RPMI8226 (cell line): ENCODE measurements around the gene MTMR3.

Source experiments
- DNase-seq: peaks from one replicate; pipeline ENCODE4 v3.0.0-alpha.2; 2015

The MTMR3 gene

DNA sequence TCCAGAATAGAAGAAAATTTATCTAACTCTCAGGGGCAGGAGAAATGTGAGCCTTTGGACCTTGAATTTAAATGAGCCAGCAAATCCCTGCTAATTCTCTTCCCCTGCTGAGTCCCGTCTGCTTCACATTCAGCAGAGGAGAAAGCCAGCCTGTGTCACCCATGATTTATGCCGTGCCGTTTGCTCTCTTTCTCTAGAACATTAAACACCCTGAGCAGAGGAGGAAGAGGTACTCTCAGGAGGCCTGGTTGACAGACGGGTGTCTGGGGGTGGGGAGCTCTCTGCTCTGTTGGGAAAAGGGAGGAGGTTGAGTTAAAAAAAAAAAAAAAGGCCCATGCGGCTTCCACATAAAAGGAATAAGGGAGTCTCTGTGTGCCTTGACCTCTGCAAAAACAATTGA lies 11.3 kb upstream of the MTMR3 start:
- no peak for DNase-seq

DNA sequence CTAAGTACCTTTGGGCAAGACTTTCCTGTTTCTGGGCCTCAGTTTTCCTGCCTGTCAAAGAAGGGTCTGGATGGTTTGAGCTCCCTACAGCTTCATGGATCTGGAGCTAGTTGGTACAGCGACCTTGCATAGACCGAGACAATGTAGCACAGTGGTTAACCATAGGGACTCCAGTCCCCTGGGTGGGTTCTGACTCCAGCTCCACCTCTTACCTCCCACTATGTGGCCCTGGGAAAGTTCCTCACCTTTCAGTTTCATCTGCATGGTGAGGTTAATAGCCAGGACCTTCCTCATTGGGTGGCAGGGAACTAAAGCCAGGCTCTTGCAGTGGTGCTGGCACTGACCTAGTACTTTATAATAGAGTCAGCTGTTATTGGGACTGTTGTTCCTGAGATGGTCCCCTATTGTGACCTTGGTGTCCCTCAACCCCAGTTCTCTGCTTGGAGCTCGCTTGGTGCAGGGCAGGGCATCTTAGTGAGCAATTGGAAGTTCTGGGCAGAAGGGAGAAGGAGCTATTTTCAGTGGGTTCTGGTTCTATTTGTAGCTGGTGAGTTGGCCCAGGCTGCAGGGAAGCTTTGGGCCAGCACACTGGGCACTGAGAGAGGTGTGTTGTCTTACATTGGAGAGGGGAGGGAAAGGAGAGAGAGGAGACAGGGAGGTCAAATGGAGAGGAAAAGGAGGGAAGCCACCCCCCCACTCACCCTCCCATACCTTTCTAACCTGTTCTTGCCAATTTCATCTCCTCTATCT lies 10.7 kb upstream of the MTMR3 start:
- DNase-seq: peak; percentile 16

GRCh38 chr22:29872989-29873388 lies 10.0 kb upstream of the MTMR3 start:
- no peak for DNase-seq

- DNase-seq: no peak
These were observed 9.0 kb upstream of the MTMR3 start for GRCh38 chr22:29873943-29874342.

DNA sequence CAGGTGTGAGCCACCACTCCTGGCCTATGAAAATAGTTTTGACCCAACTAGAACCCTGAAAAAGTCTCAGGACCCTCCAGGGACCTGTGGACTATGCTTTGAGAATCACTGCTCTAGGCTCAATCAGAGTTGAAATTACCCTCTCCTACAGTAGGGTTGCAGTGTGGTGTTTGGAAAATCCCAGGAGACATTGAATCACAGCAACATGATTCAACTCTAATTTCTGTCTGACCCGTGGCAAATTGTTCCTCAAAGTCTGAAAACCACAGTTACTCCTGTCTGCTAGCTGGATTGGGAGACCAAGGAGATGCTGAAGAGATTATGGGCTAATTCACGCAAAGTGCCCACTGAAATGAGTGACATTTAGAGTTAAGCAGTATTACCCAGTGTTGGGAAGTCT lies 5.4 kb upstream of the MTMR3 start:
- DNase-seq: no peak

DNA sequence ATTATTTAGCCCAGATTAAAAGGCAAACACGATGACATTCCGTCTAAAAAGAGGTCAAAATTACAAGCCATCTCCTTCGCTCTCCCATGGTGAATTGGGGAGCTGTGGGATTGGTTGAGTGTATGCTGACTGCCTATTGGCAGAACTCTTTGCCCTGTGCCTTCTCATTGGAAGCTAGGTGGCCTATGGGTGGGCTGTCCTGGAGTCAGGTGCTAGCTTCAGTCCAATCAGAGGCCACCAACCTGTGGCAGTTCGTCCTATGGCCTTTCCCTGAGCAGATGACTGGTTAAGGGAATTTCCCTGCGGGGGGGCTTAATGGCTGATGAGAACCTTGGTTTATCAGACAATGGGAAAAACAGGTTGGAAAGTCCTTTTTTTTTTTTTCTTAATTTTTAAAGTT lies 3.2 kb upstream of the MTMR3 start:
- DNase-seq: no peak

- DNase-seq: no peak
These were observed 294 bp upstream of the MTMR3 start for GRCh38 chr22:29882716-29883044.

DNA sequence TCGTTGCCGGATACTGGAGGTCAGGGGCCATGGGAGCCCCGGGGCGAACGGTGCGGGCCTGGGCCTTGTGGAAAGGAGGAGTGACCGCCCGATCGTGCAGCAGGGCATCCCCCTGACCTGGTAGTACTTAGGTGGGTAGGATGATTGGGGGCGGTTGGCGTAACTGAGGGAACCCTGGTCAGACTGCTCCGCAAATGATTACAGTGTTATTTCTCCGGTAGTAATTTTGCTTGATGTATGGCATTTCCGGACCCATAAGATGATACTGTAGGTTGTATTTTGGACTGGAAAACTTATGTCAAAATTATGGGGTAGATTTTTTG lies 762 bp downstream of the MTMR3 start:
- no peak for DNase-seq

DNA sequence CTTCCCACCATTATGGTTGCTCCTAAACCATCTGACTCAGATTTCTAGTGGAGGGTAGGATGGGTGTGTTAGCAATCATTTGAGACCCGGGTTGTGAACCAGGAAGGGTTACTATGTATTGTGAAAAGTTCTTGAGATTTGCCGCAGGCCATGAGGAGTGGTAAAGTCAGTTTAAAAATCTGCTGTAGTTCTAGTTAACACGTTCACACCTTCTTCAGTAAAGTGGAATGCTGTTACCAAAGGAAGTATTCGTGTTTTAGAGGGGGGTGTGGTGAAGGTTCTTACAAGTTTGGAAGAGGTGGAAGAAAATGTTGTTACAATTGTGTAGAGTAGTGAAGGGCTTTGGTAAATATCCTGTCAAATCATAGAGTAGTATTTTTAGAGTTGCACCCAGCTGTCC lies 2.6 kb downstream of the MTMR3 start:
- DNase-seq: no peak

GRCh38 chr22:29886596-29886995 lies 3.6 kb downstream of the MTMR3 start:
- no peak for DNase-seq

DNA sequence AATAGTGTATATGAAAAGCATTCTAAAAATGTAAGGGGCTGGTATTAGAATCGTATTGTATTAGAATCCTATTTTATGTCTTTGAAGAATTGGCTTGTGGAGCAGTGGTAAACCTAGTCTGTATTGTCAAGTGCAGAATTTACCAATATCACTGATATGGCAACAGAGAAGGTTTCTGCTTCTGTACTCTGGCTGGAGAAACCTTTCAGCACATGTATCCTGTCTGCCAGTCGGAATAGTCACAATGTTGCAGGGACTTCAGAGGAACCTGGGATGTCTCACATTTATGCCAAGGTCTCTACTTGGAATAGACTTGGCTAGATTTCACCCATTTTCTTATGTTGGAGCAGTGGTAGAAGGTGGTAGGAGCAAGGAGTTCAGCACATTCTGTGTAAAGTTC lies 4.4 kb downstream of the MTMR3 start:
- DNase-seq: no peak

DNA sequence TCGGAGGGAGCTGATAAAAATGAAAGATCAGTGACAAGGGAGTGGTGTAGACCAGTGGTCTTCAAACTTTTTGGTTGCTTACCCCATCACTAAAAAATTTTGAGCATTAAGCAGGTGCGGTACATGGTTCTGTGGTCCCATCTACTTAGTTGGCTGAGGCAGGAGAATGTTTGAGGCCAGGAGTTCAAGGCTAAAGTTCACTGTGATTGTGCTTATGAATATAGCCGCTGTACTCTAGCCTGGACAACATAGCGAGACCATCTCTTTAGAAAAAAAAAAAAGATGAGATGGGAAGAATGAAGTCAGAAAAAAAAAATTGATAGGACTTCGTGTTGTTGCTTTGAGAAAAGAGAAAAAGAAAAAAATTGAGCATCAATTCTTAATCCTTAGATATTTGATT lies 7.8 kb downstream of the MTMR3 start:
- DNase-seq: no peak

DNA sequence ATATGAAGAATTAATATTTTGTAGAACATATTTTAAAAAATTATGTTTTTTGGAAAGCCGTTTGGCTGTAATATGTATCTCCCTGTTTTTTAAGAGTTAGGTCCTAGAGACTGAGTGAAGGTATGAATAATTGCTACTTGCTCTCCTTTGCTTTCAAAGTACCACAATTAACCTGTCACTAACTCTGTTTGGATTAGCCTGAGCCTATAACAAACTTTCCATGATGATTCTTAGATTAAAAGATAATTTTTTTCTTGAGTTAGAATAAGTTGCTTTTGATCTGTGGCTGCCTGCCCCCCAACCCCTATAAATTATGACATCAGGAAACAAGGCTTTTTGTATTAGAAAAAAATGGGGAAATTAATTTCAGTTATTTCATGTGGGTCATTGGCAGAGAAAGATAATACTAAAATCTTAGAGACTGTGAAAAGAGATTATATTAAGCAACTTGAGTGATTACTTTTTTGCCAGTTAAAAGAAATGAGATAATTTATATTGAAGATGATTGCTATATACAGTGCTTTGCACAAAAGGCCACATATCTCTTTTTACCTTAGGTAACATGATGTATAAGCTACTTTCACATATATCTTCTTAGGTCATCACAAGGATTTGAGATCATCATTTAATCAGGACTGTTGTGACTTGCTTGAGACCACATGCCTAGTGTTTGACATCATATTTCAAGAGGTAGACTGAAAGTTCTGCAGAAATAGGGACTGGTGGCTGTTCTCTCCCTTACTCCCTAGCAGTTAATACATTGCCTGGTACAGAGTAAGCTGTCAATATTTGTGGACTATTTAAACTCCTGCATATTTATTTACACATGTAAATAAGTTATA lies 9.6 kb downstream of the MTMR3 start:
- no peak for DNase-seq

- DNase-seq: no peak
These were observed 18.4 kb downstream of the MTMR3 start for GRCh38 chr22:29901354-29901753.

GRCh38 chr22:29903371-29903770 lies 20.4 kb downstream of the MTMR3 start:
- DNase-seq: no peak

DNA sequence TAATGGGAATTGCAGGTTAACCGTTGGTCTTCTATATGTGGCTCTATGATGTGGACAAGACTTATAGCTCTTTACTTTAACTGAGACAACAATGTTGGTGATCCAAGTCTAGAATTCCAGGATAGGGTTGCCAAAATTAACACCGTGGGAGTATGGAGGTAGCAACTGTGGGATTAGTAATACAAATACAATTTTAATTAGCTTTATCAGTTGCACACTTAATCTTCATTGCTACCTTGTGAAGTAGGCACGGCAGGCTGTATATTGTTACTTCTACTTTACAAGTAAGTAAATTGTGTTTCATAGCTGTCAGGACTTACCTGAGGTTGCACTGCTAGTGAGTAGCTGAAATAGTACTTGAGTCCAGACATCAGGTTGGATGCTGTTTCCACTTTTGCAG lies 21.0 kb downstream of the MTMR3 start:
- no peak for DNase-seq

DNA sequence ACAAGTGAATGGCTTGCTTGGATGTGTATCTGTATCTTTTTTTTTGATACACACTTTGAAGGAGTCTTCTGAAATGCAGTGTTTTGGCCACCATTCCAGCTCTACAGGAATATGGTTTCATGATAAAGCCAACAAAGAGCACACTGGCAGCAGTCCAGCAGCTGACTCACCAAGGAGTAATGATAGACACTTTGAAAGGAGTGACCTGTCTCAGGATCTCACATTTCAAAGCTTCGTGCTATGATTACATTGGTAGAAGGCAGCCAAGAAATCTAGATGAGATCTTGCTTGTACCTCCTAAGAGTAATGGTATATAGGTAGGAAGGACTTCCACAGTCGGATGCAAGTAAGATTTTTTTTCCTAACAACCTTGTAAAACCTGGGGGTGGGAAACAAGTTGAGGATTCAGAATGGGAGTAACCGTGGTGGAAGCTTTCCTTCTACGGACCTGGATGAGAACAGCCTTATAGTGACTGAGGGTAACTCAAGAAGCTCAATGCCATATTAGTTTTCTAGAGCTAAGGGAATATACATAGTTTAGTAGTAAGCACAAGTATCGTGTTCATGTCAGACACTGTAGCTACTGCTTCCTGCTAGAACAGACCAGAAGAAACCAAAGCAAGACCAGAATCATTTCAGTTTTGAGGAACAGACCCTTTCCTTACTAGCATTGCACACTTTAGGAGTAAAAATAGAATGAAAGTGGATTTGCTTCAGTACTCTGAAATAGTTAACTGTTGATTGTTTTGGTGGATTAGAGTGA lies 25.0 kb downstream of the MTMR3 start:
- DNase-seq: peak; percentile 83

DNA sequence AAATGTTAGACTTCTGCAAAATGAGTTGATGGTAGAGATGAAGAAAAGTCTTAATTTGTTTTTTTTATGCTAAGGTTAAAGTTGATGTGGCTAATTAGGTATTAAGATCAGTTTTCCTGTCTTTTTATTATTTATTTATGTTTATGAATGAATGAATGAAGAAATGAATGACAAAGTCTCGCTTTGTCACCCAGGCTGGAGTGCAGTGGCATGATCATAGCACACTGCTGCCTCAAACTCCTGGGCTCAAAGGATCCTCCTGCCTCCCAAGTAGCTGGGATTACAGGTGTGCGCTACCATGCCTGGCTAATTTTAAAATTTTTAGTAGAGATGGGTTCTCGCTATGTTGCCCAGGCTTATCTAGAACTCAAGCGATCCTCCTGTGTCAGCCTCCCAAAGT lies 29.2 kb downstream of the MTMR3 start:
- DNase-seq: no peak

DNA sequence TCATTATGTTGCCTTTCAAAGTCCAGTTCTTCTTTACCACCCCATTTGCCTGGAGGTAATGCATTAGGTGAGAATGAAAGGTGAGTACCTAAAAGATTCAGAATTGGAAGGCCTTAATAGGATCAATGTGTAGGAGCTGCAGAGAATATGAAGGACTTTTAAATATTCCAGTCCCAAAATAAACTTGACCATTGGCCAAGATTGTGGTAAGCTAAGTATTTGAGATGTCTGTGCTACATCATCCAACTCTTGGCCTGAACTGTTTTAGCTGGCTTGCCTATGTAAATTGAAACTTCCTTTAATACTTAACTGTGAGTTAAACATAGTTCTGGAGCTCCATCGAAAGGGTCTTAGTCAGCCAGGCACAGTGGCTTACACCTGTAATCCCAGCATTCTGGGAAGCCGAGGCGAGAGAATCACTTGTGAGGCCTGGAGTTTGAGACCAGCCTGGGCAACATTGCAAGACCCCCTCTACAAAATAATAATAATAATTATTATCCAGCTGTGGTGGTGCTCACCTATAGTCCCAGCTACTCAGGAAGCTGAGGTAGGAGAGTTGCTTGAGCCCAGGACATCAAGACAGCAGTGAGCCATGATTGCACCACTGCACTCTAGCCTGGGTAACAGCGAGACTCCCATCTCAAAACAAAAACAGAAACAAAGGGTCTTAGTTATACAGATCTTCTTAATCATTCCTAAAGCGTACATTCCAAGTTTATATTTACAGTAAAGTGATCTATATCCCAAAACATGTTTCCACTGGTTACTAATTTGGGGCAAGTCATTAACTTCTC lies 29.8 kb downstream of the MTMR3 start:
- peak; percentile 3 for DNase-seq

DNA sequence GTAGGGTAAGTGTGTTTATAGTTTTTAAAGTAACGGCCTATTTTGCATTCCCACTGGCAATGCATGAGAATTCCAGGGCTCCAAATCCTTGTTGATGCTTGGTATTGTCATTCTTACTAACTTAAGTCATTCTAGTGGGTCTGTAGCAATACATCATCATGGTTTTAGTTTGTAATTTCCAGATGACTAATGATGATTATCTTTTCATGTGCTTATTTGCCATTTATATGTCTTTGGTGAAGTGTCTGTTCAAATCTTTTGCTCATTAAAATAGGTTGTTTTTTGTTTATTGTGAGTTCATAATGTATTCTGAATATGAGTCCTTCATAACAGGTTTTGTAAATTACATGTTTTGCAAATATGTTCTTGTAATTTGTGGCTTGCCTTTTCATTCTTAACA lies 31.2 kb downstream of the MTMR3 start:
- DNase-seq: no peak

- DNase-seq: no peak
These were observed 32.1 kb downstream of the MTMR3 start for GRCh38 chr22:29914991-29915533.

DNA sequence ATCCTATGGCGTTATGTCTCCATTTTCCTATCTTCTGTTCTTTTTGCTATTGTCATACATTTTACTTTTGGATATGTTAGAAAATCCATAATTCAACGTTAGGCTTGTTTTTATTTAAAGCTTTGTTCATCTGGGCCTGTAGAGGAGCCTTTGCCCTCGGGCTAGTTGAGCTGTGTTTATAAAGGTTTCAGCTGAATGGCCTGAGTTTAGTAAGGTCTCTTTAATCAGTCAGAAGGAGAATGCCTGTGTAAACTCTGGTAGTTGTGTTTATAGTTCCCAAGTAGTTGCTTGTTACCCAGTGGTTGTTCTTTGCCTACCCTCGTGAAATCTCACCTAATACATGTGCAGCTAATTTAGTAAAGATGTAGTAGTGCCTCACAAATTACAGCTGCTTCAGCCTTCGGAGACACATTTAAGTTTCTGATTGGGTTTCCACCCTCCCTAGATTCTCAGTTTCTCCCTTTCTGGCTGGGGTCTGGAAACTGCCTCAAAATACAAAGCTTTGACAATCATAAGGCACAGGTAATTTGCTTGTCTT lies 33.1 kb downstream of the MTMR3 start:
- DNase-seq: no peak
